HepG2 (cell line): ENCODE data around the gene HSP90AA1.

Experiments
- AGO1 ChIP-seq: fragments of 200-400 bp; formaldehyde crosslinking; IDR thresholded peaks from 2 replicates; pipeline ENCODE4 v1.6.1; 2017; ENCODE audit warnings: mild to moderate bottlenecking, low read depth, low read length, moderate library complexity; ENCODE audit not compliant: poor library complexity, severe bottlenecking
- CEBPB ChIP-seq: IDR thresholded peaks from 2 replicates; pipeline ENCODE4 v1.6.1; 2011; ENCODE audit warnings: low read depth, low read length, improper control_type of control experiment, borderline replicate concordance
- ESRRA ChIP-seq: sonication (generic); formaldehyde crosslinking; IDR thresholded peaks from 2 replicates; pipeline ENCODE4 v1.5.1; 2020; ENCODE audit warnings: mild to moderate bottlenecking, low read depth, missing genetic modification reagents
- NR2F6 ChIP-seq, 2 experiments: IDR thresholded peaks; 2 replicates each; pipeline ENCODE4 v1.6.1; 2016; ENCODE audit warnings: antibody characterized with exemption in 1 of 2, mild to moderate bottlenecking in 1 of 2
- POLR2AphosphoS5 ChIP-seq: IDR thresholded peaks from 2 replicates; pipeline ENCODE4 v1.6.1; 2012; ENCODE audit warnings: low read depth, low read length
- RELA ChIP-seq: sonication (generic); formaldehyde crosslinking; IDR thresholded peaks from 2 replicates; pipeline ENCODE4 v1.4.0; 2020; ENCODE audit warnings: missing genetic modification reagents
- SIN3A ChIP-seq: IDR thresholded peaks from 2 replicates; pipeline ENCODE4 v1.6.1; 2011; ENCODE audit warnings: low read depth, mild to moderate bottlenecking, control low read depth, low read length, borderline replicate concordance
- SNAI1 ChIP-seq: sonication (generic); formaldehyde crosslinking; IDR thresholded peaks from 2 replicates; pipeline ENCODE4 v1.5.0; 2020; ENCODE audit warnings: mild to moderate bottlenecking, missing genetic modification reagents, borderline replicate concordance
- SP1 ChIP-seq, 2 experiments: fragments of 450-650 bp in 1 of 2; sonication (generic) in 1 of 2; formaldehyde crosslinking in 1 of 2; IDR thresholded peaks; 2 replicates each; pipeline versions ENCODE4 v1.4.0 to v1.6.1; 2016 to 2020; ENCODE audit warnings: missing genetic modification reagents in 1 of 2
- ZNF30 ChIP-seq: sonication (generic); formaldehyde crosslinking; IDR thresholded peaks from 2 replicates; pipeline ENCODE4 v1.5.0; 2020; ENCODE audit warnings: mild to moderate bottlenecking, missing genetic modification reagents
- TF ChIP-seq, protein P1 (sequence below): sonication (generic); formaldehyde crosslinking; IDR thresholded peaks from 2 replicates; pipeline ENCODE4 v1.4.0; 2020; ENCODE audit warnings: missing genetic modification reagents
- TF ChIP-seq, protein P2 (sequence below): sonication (generic); formaldehyde crosslinking; IDR thresholded peaks from 2 replicates; pipeline ENCODE4 v1.4.0; 2020; ENCODE audit warnings: missing genetic modification reagents
- TF ChIP-seq, protein P3 (sequence below), 2 experiments: IDR thresholded peaks; 2 replicates each; pipeline ENCODE4 v1.6.1; 2011 to 2012; ENCODE audit warnings: low read length in 2 of 2, borderline replicate concordance in 1 of 2, low read depth in 1 of 2, mild to moderate bottlenecking in 1 of 2, moderate library complexity in 1 of 2
- TF ChIP-seq, protein P4 (sequence below): sonication (generic); formaldehyde crosslinking; IDR thresholded peaks from 2 replicates; pipeline ENCODE4 v1.4.0; 2020; ENCODE audit warnings: missing genetic modification reagents

DNA sequence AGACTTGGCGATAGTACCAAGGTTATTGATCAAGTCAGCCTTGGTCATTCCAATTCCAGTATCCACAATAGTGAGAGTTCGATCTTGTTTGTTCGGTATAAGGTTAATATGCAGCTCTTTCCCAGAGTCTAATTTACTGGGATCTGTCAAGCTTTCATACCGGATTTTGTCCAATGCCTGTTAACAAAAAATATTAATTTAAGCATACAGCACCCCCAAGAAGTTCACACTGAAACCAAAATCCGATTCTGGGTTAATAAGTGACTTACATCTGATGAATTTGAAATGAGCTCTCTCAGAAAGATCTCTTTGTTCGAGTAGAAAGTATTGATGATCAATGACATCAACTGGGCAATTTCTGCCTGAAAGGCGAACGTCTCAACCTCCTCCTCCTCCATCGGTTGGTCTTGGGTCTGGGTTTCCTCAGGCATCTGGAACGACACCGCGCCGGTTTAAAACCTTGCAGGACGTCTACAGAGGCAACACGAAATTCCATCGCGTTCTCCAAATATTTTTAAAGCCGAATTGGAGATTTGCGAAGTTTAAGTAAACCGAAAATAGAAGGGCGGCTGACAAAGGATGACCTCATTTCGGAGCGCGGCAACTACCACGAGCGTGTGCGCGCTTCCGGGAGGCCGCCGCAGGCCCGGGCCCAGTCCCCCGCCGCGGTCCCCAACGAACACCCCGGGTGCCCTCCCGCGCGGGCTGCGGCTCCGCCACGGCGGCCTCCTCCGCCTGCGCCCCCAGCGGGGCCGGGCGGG is 716 bp downstream of the HSP90AA1 start:
- TF ChIP-seq, protein P1, sequence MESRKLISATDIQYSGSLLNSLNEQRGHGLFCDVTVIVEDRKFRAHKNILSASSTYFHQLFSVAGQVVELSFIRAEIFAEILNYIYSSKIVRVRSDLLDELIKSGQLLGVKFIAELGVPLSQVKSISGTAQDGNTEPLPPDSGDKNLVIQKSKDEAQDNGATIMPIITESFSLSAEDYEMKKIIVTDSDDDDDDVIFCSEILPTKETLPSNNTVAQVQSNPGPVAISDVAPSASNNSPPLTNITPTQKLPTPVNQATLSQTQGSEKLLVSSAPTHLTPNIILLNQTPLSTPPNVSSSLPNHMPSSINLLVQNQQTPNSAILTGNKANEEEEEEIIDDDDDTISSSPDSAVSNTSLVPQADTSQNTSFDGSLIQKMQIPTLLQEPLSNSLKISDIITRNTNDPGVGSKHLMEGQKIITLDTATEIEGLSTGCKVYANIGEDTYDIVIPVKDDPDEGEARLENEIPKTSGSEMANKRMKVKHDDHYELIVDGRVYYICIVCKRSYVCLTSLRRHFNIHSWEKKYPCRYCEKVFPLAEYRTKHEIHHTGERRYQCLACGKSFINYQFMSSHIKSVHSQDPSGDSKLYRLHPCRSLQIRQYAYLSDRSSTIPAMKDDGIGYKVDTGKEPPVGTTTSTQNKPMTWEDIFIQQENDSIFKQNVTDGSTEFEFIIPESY, result no peak
- TF ChIP-seq ESRRA (CRISPR knock-in tag) (no peak), NR2F6 (IDR thresholded peaks at IDR 0.05) (no peak), NR2F6 (CRISPR knock-in tag; IDR thresholded peaks at IDR 0.05) (no peak), SP1 (IDR thresholded peaks at IDR 0.05) (no peak), SP1 (CRISPR knock-in tag; IDR thresholded peaks at IDR 0.05) (no peak), SIN3A (no peak), SNAI1 (no peak), AGO1 (peak; percentile 94), RELA (no peak), POLR2AphosphoS5 (no peak), CEBPB (no peak), ZNF30 (no peak)
- TF ChIP-seq, protein P2, sequence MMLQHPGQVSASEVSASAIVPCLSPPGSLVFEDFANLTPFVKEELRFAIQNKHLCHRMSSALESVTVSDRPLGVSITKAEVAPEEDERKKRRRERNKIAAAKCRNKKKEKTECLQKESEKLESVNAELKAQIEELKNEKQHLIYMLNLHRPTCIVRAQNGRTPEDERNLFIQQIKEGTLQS (CRISPR knock-in tag), result peak; percentile 25; the same call in 1 of the 2 replicates
- TF ChIP-seq, protein P3, sequence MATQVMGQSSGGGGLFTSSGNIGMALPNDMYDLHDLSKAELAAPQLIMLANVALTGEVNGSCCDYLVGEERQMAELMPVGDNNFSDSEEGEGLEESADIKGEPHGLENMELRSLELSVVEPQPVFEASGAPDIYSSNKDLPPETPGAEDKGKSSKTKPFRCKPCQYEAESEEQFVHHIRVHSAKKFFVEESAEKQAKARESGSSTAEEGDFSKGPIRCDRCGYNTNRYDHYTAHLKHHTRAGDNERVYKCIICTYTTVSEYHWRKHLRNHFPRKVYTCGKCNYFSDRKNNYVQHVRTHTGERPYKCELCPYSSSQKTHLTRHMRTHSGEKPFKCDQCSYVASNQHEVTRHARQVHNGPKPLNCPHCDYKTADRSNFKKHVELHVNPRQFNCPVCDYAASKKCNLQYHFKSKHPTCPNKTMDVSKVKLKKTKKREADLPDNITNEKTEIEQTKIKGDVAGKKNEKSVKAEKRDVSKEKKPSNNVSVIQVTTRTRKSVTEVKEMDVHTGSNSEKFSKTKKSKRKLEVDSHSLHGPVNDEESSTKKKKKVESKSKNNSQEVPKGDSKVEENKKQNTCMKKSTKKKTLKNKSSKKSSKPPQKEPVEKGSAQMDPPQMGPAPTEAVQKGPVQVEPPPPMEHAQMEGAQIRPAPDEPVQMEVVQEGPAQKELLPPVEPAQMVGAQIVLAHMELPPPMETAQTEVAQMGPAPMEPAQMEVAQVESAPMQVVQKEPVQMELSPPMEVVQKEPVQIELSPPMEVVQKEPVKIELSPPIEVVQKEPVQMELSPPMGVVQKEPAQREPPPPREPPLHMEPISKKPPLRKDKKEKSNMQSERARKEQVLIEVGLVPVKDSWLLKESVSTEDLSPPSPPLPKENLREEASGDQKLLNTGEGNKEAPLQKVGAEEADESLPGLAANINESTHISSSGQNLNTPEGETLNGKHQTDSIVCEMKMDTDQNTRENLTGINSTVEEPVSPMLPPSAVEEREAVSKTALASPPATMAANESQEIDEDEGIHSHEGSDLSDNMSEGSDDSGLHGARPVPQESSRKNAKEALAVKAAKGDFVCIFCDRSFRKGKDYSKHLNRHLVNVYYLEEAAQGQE (IDR thresholded peaks at IDR 0.05; ENCODE audit: borderline replicate concordance in 1 of 2, low read depth in 1 of 2, low read length in 2 of 2), result no peak
- TF ChIP-seq, protein P4, sequence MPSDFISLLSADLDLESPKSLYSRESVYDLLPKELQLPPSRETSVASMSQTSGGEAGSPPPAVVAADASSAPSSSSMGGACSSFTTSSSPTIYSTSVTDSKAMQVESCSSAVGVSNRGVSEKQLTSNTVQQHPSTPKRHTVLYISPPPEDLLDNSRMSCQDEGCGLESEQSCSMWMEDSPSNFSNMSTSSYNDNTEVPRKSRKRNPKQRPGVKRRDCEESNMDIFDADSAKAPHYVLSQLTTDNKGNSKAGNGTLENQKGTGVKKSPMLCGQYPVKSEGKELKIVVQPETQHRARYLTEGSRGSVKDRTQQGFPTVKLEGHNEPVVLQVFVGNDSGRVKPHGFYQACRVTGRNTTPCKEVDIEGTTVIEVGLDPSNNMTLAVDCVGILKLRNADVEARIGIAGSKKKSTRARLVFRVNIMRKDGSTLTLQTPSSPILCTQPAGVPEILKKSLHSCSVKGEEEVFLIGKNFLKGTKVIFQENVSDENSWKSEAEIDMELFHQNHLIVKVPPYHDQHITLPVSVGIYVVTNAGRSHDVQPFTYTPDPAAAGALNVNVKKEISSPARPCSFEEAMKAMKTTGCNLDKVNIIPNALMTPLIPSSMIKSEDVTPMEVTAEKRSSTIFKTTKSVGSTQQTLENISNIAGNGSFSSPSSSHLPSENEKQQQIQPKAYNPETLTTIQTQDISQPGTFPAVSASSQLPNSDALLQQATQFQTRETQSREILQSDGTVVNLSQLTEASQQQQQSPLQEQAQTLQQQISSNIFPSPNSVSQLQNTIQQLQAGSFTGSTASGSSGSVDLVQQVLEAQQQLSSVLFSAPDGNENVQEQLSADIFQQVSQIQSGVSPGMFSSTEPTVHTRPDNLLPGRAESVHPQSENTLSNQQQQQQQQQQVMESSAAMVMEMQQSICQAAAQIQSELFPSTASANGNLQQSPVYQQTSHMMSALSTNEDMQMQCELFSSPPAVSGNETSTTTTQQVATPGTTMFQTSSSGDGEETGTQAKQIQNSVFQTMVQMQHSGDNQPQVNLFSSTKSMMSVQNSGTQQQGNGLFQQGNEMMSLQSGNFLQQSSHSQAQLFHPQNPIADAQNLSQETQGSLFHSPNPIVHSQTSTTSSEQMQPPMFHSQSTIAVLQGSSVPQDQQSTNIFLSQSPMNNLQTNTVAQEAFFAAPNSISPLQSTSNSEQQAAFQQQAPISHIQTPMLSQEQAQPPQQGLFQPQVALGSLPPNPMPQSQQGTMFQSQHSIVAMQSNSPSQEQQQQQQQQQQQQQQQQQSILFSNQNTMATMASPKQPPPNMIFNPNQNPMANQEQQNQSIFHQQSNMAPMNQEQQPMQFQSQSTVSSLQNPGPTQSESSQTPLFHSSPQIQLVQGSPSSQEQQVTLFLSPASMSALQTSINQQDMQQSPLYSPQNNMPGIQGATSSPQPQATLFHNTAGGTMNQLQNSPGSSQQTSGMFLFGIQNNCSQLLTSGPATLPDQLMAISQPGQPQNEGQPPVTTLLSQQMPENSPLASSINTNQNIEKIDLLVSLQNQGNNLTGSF, result no peak
